Keratinocyte (primary cell): ENCODE results near the gene SUGCT.

Experiments used
- CTCF ChIP-seq, 3 experiments: IDR thresholded peaks in 1 of 3; conservative IDR thresholded peaks in 1 of 3; optimal IDR thresholded peaks in 1 of 3; 2 replicates in 2 of 3; 3 replicates in 1 of 3; pipeline versions ENCODE3 to v1.5.1; 2011; ENCODE audit warnings: low read length in 3 of 3, mild to moderate bottlenecking in 3 of 3, moderate library complexity in 2 of 3, control low read depth in 1 of 3, inconsistent platforms in 1 of 3; ENCODE audit not compliant: insufficient read depth in 2 of 3; ENCODE audit errors: extremely low read depth in 1 of 3
- EZH2 ChIP-seq: IDR thresholded peaks from one replicate; pipeline ENCODE4 v1.6.1; 2012; ENCODE audit warnings: inconsistent platforms, mild to moderate bottlenecking, low read length, moderate library complexity

GRCh38 chr7:40098810-40099209 lies 36.0 kb upstream of the SUGCT start:
- TF ChIP-seq EZH2 (no peak), CTCF (optimal IDR thresholded peaks at IDR 0.05 in 1 of 3, IDR thresholded peaks at IDR 0.05 in 1 of 3, conservative IDR thresholded peaks at IDR 0.05 in 1 of 3; ENCODE audit: extremely low read depth in 1 of 3, insufficient read depth in 2 of 3, low read length in 3 of 3) (no peak)
